GM12874 (cell line): ENCODE data around the gene LUZP1.

Experiments used
- TF ChIP-seq, protein P1 (sequence below): IDR thresholded peaks from 2 replicates; pipeline ENCODE4 v1.5.1; 2011; ENCODE audit warnings: low read depth, mild to moderate bottlenecking, control low read depth, low read length, moderate library complexity; ENCODE audit not compliant: insufficient read depth

The LUZP1 gene

DNA sequence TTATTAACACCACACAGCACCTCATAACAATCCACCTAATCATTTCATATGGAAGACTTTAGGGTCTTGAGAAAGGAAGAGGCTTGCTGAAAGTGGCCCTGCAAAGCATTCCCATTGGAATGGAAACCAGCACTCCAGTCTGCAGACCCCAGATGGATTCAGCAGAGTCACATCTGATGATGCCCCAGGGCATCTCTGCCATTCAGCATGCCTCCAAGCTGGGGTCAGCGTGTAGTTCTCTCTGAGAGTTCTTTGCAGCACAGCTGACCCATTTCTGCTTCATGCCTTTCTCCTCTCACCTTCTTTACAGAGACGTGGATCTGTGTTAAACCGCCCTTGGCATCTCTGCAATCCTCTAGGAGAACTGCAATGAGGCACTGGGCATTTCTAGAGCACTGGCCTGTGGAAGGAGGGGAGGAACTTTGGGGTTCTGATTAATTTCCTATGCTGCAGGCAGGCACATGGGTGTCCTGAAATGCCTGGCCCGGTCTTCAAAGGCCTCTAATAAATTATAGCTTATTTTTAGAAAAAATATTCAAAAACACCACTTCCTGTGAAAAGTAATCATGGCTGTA, 2.6 kb upstream of the LUZP1 start:
- TF ChIP-seq, protein P1, sequence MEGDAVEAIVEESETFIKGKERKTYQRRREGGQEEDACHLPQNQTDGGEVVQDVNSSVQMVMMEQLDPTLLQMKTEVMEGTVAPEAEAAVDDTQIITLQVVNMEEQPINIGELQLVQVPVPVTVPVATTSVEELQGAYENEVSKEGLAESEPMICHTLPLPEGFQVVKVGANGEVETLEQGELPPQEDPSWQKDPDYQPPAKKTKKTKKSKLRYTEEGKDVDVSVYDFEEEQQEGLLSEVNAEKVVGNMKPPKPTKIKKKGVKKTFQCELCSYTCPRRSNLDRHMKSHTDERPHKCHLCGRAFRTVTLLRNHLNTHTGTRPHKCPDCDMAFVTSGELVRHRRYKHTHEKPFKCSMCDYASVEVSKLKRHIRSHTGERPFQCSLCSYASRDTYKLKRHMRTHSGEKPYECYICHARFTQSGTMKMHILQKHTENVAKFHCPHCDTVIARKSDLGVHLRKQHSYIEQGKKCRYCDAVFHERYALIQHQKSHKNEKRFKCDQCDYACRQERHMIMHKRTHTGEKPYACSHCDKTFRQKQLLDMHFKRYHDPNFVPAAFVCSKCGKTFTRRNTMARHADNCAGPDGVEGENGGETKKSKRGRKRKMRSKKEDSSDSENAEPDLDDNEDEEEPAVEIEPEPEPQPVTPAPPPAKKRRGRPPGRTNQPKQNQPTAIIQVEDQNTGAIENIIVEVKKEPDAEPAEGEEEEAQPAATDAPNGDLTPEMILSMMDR, result no peak

DNA sequence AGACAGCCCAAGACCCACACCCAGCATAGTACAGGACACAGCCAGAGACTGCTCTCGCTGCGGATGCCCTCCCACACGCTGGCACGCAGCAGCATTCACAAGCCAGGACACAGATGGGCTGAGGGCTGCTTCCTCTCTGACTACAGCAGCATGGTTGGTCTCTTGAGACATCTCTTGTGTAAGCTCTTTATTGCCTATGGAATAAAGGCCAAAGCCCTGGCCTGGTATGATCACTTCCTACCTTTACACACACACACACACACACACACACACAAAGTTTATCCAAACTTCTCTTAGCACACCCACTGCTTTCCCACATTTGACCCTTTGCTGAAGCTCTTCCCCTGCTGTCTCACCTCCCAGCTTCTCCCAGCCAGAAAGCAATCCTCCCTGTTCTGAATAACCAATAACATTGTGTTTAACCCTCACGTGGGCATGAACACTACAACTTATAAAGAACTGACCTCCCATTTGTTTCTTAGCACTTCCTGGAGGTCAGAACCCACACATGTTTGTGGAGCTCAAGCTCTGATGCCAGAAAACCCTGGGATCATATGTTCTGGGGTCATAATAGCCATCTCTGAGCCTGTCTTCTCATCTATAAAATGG, 1.2 kb upstream of the LUZP1 start:
- TF ChIP-seq, protein P1, result no peak

DNA sequence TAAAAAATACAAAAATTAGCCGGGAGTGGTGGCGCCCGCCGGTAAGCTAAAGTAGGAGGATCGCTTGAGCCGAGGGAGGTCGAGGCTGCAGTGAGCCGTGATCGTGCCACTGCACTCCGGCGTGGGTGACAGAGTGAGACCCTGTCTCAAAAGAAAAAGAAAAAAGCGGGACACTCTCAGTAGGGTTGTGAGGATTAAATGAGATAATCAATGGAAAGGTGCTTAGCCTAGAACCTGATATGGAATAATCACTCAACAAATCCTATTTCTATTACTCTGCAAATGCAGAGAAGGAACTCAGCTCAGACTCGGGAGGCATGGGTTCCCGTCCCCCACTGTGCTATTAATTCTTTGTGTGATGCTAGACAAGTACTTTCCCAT, 529 bp upstream of the LUZP1 start:
- TF ChIP-seq, protein P1, result no peak

DNA sequence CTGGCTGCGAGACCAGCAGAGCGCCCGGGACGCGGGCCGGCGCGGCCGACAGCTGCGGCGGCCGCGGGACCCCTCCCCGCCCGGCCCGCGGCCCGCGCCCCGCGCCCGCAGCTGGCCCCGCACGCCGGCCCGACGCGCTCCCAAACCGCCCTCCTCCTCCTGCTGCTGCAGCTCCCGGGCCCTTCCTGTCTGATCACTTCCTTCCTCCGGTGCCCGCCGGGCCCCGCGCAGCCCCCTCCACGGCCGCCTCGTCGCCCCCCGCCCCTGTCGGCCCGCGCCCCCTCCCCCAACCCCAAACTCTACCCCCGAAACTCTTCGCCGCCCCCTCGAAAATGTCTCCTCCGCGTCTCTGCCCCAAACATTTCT, 594 bp downstream of the LUZP1 start:
- TF ChIP-seq, protein P1, result no peak

DNA sequence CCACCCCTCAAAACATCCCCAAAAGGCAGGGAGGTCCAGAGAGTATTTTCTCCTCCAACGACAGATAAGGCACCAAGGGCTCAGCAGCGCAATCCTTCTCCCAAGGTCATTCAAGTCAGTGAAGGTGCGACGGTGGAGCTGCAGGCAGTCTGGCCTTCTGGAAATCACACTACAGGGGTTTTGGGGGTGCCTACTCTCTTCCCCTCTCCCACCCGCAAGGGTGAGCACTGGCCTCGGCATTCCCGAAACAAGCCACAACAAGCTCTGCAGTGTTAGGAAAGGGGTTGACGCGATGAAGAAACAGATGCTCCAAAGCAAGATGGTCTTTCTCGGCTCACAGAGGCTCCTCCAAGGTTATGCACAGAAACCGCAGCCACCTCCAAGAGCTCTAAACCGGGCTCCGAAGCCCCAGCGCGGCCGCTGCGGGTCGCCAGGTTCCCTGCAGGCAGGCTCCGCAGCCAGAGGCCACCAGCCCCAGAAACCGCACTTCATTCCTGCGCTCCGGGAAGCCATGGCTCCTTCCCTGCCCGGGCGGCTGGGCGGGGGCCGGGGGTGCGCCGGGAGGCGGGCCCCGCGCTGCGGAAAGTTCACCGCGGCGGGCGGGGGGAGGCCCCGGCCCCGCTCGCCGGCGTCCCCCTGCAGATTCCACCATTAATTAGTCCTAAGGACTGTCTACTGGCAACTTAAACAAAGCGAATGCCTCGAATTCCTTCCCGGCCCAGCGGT, 1.1 kb downstream of the LUZP1 start:
- TF ChIP-seq, protein P1, result no peak

DNA sequence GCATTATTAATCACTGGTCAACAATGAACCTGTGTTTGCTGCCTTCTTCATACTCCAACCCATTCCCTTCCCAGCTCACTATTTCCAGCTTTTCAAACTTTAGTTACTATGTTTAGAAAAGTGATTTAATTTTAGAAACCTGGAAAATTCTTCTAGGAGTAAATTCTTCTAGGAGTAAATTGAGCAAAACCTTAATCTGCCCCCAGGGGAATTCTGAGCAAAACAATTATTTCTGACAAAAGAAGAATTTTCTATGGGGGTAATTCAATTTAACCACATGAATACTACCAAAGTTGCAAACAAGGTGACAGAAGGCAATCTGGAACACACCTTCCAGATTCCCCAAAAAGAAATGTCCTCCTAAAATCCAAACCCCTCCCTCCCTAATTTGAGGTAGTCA, 1.8 kb downstream of the LUZP1 start:
- TF ChIP-seq, protein P1, result no peak

DNA sequence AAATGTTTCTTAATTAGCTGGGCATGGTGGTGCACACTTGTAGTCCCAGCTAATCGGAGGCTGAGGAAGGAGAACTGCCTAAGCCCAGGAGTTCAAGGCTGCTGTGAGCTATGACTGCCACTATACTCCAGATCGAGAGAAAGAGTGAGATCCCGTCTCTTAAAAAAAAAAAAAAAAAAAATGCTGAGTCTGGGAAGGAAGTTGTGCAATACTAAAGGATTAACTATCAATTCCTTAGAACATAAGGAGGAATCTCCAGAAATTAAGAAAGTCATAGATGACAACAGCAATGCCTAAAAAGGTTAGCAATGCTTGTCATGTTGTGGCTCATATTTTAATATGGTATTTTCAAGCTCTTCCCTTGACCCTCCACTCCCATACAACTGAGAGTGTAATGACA, 5.3 kb downstream of the LUZP1 start:
- TF ChIP-seq, protein P1, result no peak
